HS-27A (cell line): ENCODE measurements around the gene C15orf62.

Experiments used
- DNase-seq: peaks from one replicate; pipeline ENCODE4 v3.0.0-alpha.2; 2012; ENCODE audit warnings: low read depth, missing footprints

C15orf62 gene

DNA sequence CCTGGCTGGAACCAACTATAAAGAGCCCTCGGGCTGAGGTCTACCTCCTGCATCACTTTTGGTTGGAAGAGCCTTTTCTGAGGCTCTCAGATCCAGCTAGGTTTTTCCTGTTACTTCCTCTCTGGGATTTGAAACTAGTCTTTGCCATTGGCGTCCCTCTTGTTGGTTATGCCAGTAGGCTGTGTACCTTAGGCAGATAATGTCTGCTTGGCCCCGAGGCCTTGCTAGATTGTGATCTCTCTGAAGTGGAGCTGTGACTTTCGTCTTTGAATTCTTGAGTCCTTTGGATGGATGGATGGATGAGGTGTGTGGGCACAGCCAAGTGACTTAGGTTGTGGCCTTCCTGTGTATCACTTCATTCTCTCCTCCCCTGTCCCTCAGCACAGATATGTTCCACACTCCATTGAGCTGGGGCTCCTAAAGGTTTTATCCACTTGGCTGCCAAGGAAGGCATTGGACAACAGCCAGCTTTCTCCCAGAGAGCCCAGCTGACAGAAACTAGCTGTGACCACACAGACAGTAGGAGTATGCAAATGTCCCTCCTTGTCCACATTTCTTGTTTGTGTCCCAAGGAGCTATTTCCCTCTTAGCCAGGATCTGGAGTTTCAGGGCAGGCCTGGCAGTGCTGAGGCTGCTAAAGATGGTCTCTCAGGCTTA, 45.4 kb downstream of the C15orf62 start:
- no peak for DNase-seq

- no peak for DNase-seq
These were observed 49.3 kb downstream of the C15orf62 start for GRCh38 chr15:40819048-40819447.

- DNase-seq: no peak
These were observed 51.4 kb downstream of the C15orf62 start for GRCh38 chr15:40821195-40821594.
